SK-N-SH (cell line): Measurements from ENCODE around the gene FUCA1. TPM values are rescaled to one million over a fixed set of nuclear protein-coding genes. Genes with fewer than 3 reads are reported as not detected.

Source experiments
- CTCF ChIA-PET: fragments of 300-600, 350-600 bp; formaldehyde crosslinking; extraction: SDS; loops from one replicate; lab custom pipeline; 2021; lab: Yijun Ruan, JAX
- POLR2A ChIA-PET: fragments of 350-600 bp; sonication (Branson Sonifier 250); formaldehyde crosslinking; extraction: SDS; loops from one replicate; lab custom pipeline; 2020; ENCODE audit warnings: antibody characterized with exemption, inconsistent platforms; lab: Yijun Ruan, JAX
- DNase-seq: peaks from one replicate; pipeline ENCODE4 v3.0.0; 2012
- H2AFZ ChIP-seq: fragments of 200-600 bp; sonication (generic); 2 replicates; pipeline ENCODE4 v1.8.1; 2016; ENCODE audit warnings: antibody characterized with exemption, mild to moderate bottlenecking, low read depth
- H3F3A ChIP-seq: fragments of 200-600 bp; sonication (generic); replicated peaks from 2 replicates; pipeline ENCODE3; 2016; ENCODE audit warnings: antibody characterized with exemption, mild to moderate bottlenecking; ENCODE audit not compliant: insufficient read depth
- H3K27ac ChIP-seq, 2 experiments: fragments of 200-500 bp in 1 of 2; fragments of 200-600 bp in 1 of 2; sonication (Bioruptor generic) in 1 of 2; sonication (generic), shearing (Covaris generic) in 1 of 2; 2 replicates each; pipeline versions ENCODE4 v1.5.1 to v1.6.1; 2014 to 2016; ENCODE audit warnings: low read depth in 2 of 2, inconsistent platforms in 1 of 2, low read length in 1 of 2, mild to moderate bottlenecking in 1 of 2, mixed read lengths in 1 of 2
- H3K27me3 ChIP-seq: fragments of 200-600 bp; sonication (generic), shearing (Covaris generic); 2 replicates; pipeline ENCODE4 v1.6.1; 2016; ENCODE audit warnings: mixed run types; ENCODE audit not compliant: insufficient read depth
- H3K36me3 ChIP-seq, 2 experiments: fragments of 200-500 bp in 1 of 2; fragments of 200-600 bp in 1 of 2; sonication (Bioruptor generic) in 1 of 2; sonication (generic) in 1 of 2; replicated peaks in 1 of 2; 2 replicates each; pipeline versions ENCODE3 to v1.5.1; 2014 to 2016; ENCODE audit warnings: low read length in 1 of 2, mild to moderate bottlenecking in 1 of 2; ENCODE audit not compliant: insufficient read depth in 2 of 2, control insufficient read depth in 1 of 2
- H3K4me1 ChIP-seq, 2 experiments: fragments of 200-500 bp in 1 of 2; fragments of 200-600 bp in 1 of 2; sonication (Bioruptor generic) in 1 of 2; sonication (generic), shearing (Covaris generic) in 1 of 2; 2 replicates each; pipeline versions ENCODE4 v1.5.1 to v1.6.1; 2014 to 2016; ENCODE audit warnings: low read depth in 1 of 2, low read length in 1 of 2, mixed run types in 1 of 2; ENCODE audit not compliant: insufficient read depth in 2 of 2, control insufficient read depth in 1 of 2
- H3K4me2 ChIP-seq: fragments of 200-600 bp; sonication (generic), shearing (Covaris generic); 2 replicates; pipeline ENCODE4 v1.6.1; 2017; ENCODE audit warnings: mixed run types
- H3K4me3 ChIP-seq, 2 experiments: fragments of 200-500 bp in 1 of 2; fragments of 200-600 bp in 1 of 2; sonication (Bioruptor generic) in 1 of 2; sonication (generic), shearing (Covaris generic) in 1 of 2; 2 replicates each; pipeline versions ENCODE4 v1.5.1 to v1.8.1; 2014 to 2016; ENCODE audit warnings: low read depth in 2 of 2, inconsistent platforms in 1 of 2, low read length in 1 of 2, mild to moderate bottlenecking in 1 of 2, mixed read lengths in 1 of 2, moderate library complexity in 1 of 2
- H3K79me2 ChIP-seq: fragments of 200-600 bp; sonication (generic); 2 replicates; pipeline ENCODE4 v1.8.1; 2017; ENCODE audit warnings: mild to moderate bottlenecking; ENCODE audit not compliant: insufficient read depth
- H3K9ac ChIP-seq: fragments of 200-600 bp; sonication (generic); 2 replicates; pipeline ENCODE4 v1.6.1; 2017; ENCODE audit warnings: mixed run types
- H3K9me2 ChIP-seq: fragments of 200-600 bp; sonication (generic); 2 replicates; pipeline ENCODE4 v1.6.1; 2017; ENCODE audit warnings: mixed run types
- H3K9me3 ChIP-seq: fragments of 200-600 bp; sonication (generic); 2 replicates; pipeline ENCODE4 v1.6.1; 2017; ENCODE audit warnings: mixed run types, mild to moderate bottlenecking, moderate library complexity
- H4K20me1 ChIP-seq: fragments of 200-600 bp; sonication (generic); 2 replicates; pipeline ENCODE4 v1.6.1; 2017; ENCODE audit warnings: mild to moderate bottlenecking, mixed run types; ENCODE audit not compliant: insufficient read depth
- CHD2 ChIP-seq: fragments of 150-350 bp; IDR thresholded peaks from 2 replicates; pipeline ENCODE4 v1.6.1; 2018; ENCODE audit warnings: low read length; ENCODE audit not compliant: partially characterized antibody
- ELF1 ChIP-seq: IDR thresholded peaks from 2 replicates; pipeline ENCODE4 v1.4.0; 2012
- EP300 ChIP-seq, 2 experiments: IDR thresholded peaks; 2 replicates each; pipeline versions ENCODE4 v1.4.0 to v1.6.1; 2012; ENCODE audit warnings: borderline replicate concordance in 1 of 2, low read depth in 1 of 2, low read length in 1 of 2
- EZH2phosphoT487 ChIP-seq: fragments of 200-600 bp; sonication (generic); IDR thresholded peaks from 2 replicates; pipeline ENCODE4 v1.6.1; 2017; ENCODE audit warnings: low read depth, mixed run types, mild to moderate bottlenecking, antibody characterized with exemption, moderate library complexity, borderline replicate concordance
- FOSL2 ChIP-seq: IDR thresholded peaks from 2 replicates; pipeline ENCODE4 v1.4.0; 2012; ENCODE audit warnings: low read depth, mild to moderate bottlenecking, moderate library complexity, borderline replicate concordance
- FOXJ3 ChIP-seq: sonication (generic); formaldehyde crosslinking; IDR thresholded peaks from 2 replicates; pipeline ENCODE4 v1.5.1; 2020; ENCODE audit warnings: mild to moderate bottlenecking, missing genetic modification reagents
- FOXM1 ChIP-seq: IDR thresholded peaks from 2 replicates; pipeline ENCODE4 v1.4.0; 2012; ENCODE audit warnings: low read depth, mild to moderate bottlenecking
- GABPA ChIP-seq: IDR thresholded peaks from 2 replicates; pipeline ENCODE4 v1.4.0; 2012; ENCODE audit warnings: low read depth, mild to moderate bottlenecking
- MEF2A ChIP-seq: IDR thresholded peaks from 2 replicates; pipeline ENCODE4 v1.4.0; 2012; ENCODE audit warnings: low read depth, borderline replicate concordance
- MXI1 ChIP-seq: IDR thresholded peaks from 2 replicates; pipeline ENCODE4 v1.6.1; 2012; ENCODE audit warnings: mild to moderate bottlenecking, low read depth, low read length, improper control_type of control experiment
- NFIC ChIP-seq: IDR thresholded peaks from 2 replicates; pipeline ENCODE4 v1.4.0; 2012; ENCODE audit warnings: borderline replicate concordance
- POLR2AphosphoS5 ChIP-seq: IDR thresholded peaks from 2 replicates; pipeline ENCODE4 v1.6.1; 2012; ENCODE audit warnings: low read depth, low read length
- RAD21 ChIP-seq: IDR thresholded peaks from 2 replicates; pipeline ENCODE4 v1.6.1; 2012; ENCODE audit warnings: mild to moderate bottlenecking, low read length
- RCOR1 ChIP-seq: fragments of 150-350 bp; IDR thresholded peaks from 2 replicates; pipeline ENCODE4 v1.6.1; 2017; ENCODE audit warnings: antibody characterized with exemption, low read length
- RXRA ChIP-seq: IDR thresholded peaks from 2 replicates; pipeline ENCODE4 v1.4.0; 2012; ENCODE audit warnings: low read depth, mild to moderate bottlenecking, borderline replicate concordance
- SIN3A ChIP-seq: IDR thresholded peaks from 2 replicates; pipeline ENCODE4 v1.6.1; 2012; ENCODE audit warnings: low read depth, mild to moderate bottlenecking, low read length, moderate library complexity, borderline replicate concordance
- SMC3 ChIP-seq: IDR thresholded peaks from 2 replicates; pipeline ENCODE4 v1.6.1; 2012; ENCODE audit warnings: low read depth, low read length, improper control_type of control experiment
- TAF1 ChIP-seq: IDR thresholded peaks from 2 replicates; pipeline ENCODE4 v1.6.1; 2012; ENCODE audit warnings: low read depth, mild to moderate bottlenecking, low read length, moderate library complexity, borderline replicate concordance
- TCF12 ChIP-seq: IDR thresholded peaks from 2 replicates; pipeline ENCODE4 v1.4.0; 2012
- YY1 ChIP-seq: IDR thresholded peaks from 2 replicates; pipeline ENCODE4 v1.4.0; 2012; ENCODE audit warnings: low read depth, mild to moderate bottlenecking
- WGBS: methylation state at CpG from one replicate; pipeline ENCODE4 v1.1.6; 2017; ENCODE audit warnings: low lambda C conversion rate; 5-methylcytosine and 5-hydroxymethylcytosine counted together
- polyA plus RNA-seq, 3 experiments: library from polyadenylated mRNA; depleted of rRNA; stranded (reverse); fragments of >200 nt; gene quantifications; 2 replicates each; pipeline ENCODE4 v1.2.3, GENCODE V29; 2012
- TF ChIP-seq, protein P1 (sequence below): IDR thresholded peaks from 2 replicates; pipeline ENCODE4; 2012
- TF ChIP-seq, protein P2 (sequence below): fragments of 200-600 bp; sonication (generic); IDR thresholded peaks from 2 replicates; pipeline ENCODE4 v1.6.1; 2017; ENCODE audit warnings: antibody characterized with exemption, mild to moderate bottlenecking, moderate library complexity
- TF ChIP-seq, protein P3 (sequence below): IDR thresholded peaks from 2 replicates; pipeline ENCODE4 v1.4.0; 2012; ENCODE audit warnings: low read depth, borderline replicate concordance
- TF ChIP-seq, protein P4 (sequence below): IDR thresholded peaks from 2 replicates; pipeline ENCODE4 v1.4.0; 2012; ENCODE audit warnings: low read depth
- TF ChIP-seq, protein P5 (sequence below): IDR thresholded peaks from 2 replicates; pipeline ENCODE4 v1.4.0; 2012; ENCODE audit warnings: low read depth, borderline replicate concordance

The FUCA1 gene
- polyA plus RNA-seq, 1 of the 3 experiments (the other 2 are of a cell fraction), result 31.9 TPM

DNA sequence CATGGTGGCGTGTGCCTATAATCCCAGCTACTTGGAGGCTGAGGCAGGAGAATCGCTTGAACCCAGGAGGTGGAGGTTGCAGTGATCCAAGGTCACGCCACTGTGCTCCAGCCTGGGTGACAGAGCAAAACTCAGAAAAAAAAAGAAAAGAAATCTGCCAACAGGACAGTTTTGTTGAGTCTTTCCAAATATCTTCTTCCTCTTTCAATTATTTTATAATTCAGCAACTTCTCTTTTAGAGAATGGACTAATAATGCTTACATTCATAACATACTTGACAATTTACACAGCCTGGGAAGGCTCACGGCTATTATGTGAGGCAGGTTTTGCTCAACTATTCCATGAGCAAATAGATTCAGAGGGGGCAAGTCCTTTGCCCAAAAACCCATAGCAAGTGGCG, 27.0 kb upstream of the FUCA1 start:
- no peaks in the 10 kb centered on the region for H3K4me1 ChIP-seq
- TF ChIP-seq SMC3 (no peak), SIN3A (no peak), FOSL2 (no peak), GABPA (no peak), RAD21 (no peak), FOXJ3 (CRISPR knock-in tag) (no peak), TCF12 (no peak), POLR2AphosphoS5 (no peak), NFIC (no peak), RXRA (no peak), MXI1 (no peak), RCOR1 (no peak), EZH2phosphoT487 (no peak), EP300 (IDR thresholded peaks at IDR 0.05; ENCODE audit: borderline replicate concordance in 1 of 2, low read depth in 1 of 2, low read length in 1 of 2) (no peak), YY1 (no peak)
- TF ChIP-seq, protein P1, sequence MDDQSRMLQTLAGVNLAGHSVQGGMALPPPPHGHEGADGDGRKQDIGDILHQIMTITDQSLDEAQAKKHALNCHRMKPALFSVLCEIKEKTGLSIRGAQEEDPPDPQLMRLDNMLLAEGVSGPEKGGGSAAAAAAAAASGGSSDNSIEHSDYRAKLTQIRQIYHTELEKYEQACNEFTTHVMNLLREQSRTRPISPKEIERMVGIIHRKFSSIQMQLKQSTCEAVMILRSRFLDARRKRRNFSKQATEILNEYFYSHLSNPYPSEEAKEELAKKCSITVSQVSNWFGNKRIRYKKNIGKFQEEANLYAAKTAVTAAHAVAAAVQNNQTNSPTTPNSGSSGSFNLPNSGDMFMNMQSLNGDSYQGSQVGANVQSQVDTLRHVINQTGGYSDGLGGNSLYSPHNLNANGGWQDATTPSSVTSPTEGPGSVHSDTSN, result no peak
- no peaks in the 10 kb centered on the region for H4K20me1 ChIP-seq
- CTCF ChIA-PET, result no interaction called here
- no peaks in the 10 kb centered on the region for H3K9me2 ChIP-seq
- H3K9me3 ChIP-seq, result no peaks in the 10 kb centered on the region
- H3K4me3 ChIP-seq, result no peak overlapping the region
- H2AFZ ChIP-seq, result no peak overlapping the region
- whole genome bisulfite sequencing, result 75% methylated on average over 5 of the region's 5 CpGs
- POLR2A ChIA-PET, result no interaction called here
- H3K27ac ChIP-seq, result no peak overlapping the region
- H3K9ac ChIP-seq, result no peak overlapping the region
- no peak overlapping the region for H3K4me2 ChIP-seq
- no peaks in the 10 kb centered on the region for H3F3A ChIP-seq
- no peaks in the 10 kb centered on the region for H3K36me3 ChIP-seq
- peaks cover 5% of the 10 kb centered on the region; the same call in 1 of the 2 replicates for H3K27me3 ChIP-seq
- H3K79me2 ChIP-seq, result no peaks in the 10 kb centered on the region
- DNase-seq, result no peak

DNA sequence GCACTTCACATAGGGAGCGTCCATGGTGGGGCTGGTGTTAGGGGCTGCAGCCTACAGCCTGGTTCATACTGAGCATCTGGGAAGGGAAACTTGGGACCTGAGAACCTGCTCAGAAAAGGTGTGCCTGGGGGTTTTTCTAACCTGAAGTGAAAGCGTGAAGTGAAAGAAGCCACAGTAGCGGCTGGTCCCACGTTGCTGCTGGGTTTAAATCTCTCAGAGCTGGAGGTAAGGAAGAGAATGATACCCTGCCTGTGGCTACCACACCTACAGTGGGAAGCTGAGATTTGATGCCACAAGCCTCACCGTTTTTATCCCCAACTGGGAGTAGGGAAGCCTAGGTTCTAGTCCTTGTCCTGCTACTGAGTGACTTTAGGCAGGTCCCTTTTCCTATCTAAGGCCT, 21.0 kb upstream of the FUCA1 start:
- WGBS, result 66% methylated on average over 3 of the region's 5 CpGs
- no peak overlapping the region for H2AFZ ChIP-seq
- no peaks in the 10 kb centered on the region for H3K36me3 ChIP-seq
- no peaks in the 10 kb centered on the region for H3F3A ChIP-seq
- H3K27ac ChIP-seq, result no peak overlapping the region
- ChIA-PET CTCF (interaction anchor here (1.4 kb wide), 2 partner anchors 27 to 35 kb away, joined by 3 read pairs; no protein-coding TSS in a partner anchor), POLR2A (no interaction called here)
- H3K27me3 ChIP-seq, result peaks cover 5% of the 10 kb centered on the region; the same call in 1 of the 2 replicates
- H3K79me2 ChIP-seq, result no peaks in the 10 kb centered on the region
- no peaks in the 10 kb centered on the region for H3K9me2 ChIP-seq
- no peak for DNase-seq
- no peaks in the 10 kb centered on the region for H4K20me1 ChIP-seq
- H3K9ac ChIP-seq, result no peak overlapping the region
- no peak overlapping the region for H3K4me2 ChIP-seq
- no peak overlapping the region for H3K4me3 ChIP-seq
- H3K9me3 ChIP-seq, result no peaks in the 10 kb centered on the region
- no peaks in the 10 kb centered on the region for H3K4me1 ChIP-seq
- TF ChIP-seq FOXM1 (no peak), MEF2A (no peak), ELF1 (no peak), TCF12 (no peak), FOSL2 (no peak), TAF1 (no peak), SMC3 (no peak), EZH2phosphoT487 (no peak), CHD2 (no peak), EP300 (IDR thresholded peaks at IDR 0.05; ENCODE audit: borderline replicate concordance in 1 of 2, low read depth in 1 of 2, low read length in 1 of 2) (no peak)
- TF ChIP-seq, protein P2, sequence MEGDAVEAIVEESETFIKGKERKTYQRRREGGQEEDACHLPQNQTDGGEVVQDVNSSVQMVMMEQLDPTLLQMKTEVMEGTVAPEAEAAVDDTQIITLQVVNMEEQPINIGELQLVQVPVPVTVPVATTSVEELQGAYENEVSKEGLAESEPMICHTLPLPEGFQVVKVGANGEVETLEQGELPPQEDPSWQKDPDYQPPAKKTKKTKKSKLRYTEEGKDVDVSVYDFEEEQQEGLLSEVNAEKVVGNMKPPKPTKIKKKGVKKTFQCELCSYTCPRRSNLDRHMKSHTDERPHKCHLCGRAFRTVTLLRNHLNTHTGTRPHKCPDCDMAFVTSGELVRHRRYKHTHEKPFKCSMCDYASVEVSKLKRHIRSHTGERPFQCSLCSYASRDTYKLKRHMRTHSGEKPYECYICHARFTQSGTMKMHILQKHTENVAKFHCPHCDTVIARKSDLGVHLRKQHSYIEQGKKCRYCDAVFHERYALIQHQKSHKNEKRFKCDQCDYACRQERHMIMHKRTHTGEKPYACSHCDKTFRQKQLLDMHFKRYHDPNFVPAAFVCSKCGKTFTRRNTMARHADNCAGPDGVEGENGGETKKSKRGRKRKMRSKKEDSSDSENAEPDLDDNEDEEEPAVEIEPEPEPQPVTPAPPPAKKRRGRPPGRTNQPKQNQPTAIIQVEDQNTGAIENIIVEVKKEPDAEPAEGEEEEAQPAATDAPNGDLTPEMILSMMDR, result no peak
- TF ChIP-seq, protein P3, sequence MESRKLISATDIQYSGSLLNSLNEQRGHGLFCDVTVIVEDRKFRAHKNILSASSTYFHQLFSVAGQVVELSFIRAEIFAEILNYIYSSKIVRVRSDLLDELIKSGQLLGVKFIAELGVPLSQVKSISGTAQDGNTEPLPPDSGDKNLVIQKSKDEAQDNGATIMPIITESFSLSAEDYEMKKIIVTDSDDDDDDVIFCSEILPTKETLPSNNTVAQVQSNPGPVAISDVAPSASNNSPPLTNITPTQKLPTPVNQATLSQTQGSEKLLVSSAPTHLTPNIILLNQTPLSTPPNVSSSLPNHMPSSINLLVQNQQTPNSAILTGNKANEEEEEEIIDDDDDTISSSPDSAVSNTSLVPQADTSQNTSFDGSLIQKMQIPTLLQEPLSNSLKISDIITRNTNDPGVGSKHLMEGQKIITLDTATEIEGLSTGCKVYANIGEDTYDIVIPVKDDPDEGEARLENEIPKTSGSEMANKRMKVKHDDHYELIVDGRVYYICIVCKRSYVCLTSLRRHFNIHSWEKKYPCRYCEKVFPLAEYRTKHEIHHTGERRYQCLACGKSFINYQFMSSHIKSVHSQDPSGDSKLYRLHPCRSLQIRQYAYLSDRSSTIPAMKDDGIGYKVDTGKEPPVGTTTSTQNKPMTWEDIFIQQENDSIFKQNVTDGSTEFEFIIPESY, result no peak
- TF ChIP-seq, protein P4, sequence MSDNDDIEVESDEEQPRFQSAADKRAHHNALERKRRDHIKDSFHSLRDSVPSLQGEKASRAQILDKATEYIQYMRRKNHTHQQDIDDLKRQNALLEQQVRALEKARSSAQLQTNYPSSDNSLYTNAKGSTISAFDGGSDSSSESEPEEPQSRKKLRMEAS, result no peak
- TF ChIP-seq, protein P5, sequence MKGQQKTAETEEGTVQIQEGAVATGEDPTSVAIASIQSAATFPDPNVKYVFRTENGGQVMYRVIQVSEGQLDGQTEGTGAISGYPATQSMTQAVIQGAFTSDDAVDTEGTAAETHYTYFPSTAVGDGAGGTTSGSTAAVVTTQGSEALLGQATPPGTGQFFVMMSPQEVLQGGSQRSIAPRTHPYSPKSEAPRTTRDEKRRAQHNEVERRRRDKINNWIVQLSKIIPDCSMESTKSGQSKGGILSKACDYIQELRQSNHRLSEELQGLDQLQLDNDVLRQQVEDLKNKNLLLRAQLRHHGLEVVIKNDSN, result no peak
